SH-SY5Y (cell line): Measurements from ENCODE around the gene PATZ1.

Experiments used
- GATA2 ChIP-seq: IDR thresholded peaks from 2 replicates; pipeline ENCODE4 v1.6.1; 2011; ENCODE audit warnings: mild to moderate bottlenecking, low read depth, low read length
- GATA3 ChIP-seq: IDR thresholded peaks from 2 replicates; pipeline ENCODE4 v1.6.1; 2011; ENCODE audit warnings: low read depth, mild to moderate bottlenecking, low read length, moderate library complexity

- TF ChIP-seq GATA2 (no peak), GATA3 (no peak)
These were observed 17.6 kb downstream of the PATZ1 start for GRCh38 chr22:31328544-31328960.
